ENCODE measurements around the gene CELF1.

DNA sequence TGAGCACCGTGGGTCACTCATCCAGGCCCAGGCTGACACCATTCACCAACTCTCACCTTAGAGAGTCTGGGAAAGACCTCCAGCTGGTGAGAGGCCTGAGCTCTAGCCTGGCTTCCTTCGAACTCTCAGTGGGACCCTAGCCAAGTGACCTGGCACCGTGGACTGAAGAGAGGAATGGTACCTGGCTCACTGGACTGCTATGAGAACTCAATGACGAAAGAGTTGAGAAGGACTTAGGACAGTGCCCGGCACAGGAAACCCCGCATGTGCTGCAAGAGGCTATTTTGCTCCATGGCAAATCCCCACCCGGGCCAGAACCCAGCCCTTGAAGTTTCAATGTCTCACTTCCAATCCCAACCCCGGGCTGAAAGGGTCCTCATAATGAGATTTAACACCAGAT is 103.4 kb downstream of the CELF1 start:
- TF ChIP-seq, protein P1, sequence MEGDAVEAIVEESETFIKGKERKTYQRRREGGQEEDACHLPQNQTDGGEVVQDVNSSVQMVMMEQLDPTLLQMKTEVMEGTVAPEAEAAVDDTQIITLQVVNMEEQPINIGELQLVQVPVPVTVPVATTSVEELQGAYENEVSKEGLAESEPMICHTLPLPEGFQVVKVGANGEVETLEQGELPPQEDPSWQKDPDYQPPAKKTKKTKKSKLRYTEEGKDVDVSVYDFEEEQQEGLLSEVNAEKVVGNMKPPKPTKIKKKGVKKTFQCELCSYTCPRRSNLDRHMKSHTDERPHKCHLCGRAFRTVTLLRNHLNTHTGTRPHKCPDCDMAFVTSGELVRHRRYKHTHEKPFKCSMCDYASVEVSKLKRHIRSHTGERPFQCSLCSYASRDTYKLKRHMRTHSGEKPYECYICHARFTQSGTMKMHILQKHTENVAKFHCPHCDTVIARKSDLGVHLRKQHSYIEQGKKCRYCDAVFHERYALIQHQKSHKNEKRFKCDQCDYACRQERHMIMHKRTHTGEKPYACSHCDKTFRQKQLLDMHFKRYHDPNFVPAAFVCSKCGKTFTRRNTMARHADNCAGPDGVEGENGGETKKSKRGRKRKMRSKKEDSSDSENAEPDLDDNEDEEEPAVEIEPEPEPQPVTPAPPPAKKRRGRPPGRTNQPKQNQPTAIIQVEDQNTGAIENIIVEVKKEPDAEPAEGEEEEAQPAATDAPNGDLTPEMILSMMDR (IDR thresholded peaks at IDR 0.05; ENCODE audit: insufficient read depth, low read length, poor library complexity, severe bottlenecking): no peak
- no peak for TF ChIP-seq EZH2phosphoT487 (conservative IDR thresholded peaks at IDR 0.05; ENCODE audit: low read length)
